Osteocyte (in vitro differentiated cells): Measurements from ENCODE around the gene CFAP298. TPM values are rescaled to one million over a fixed set of nuclear protein-coding genes. Genes with fewer than 3 reads are reported as not detected.

Experiments used
- DNase-seq: peaks from one replicate; pipeline ENCODE4 v3.0.0; 2021; ENCODE audit warnings: mixed read lengths; ENCODE audit not compliant: unreplicated experiment; ENCODE audit errors: extremely low spot score
- H3K27ac Mint-ChIP-seq: one replicate; pipeline ENCODE4 v1.8.0; 2021; ENCODE audit warnings: mild to moderate bottlenecking, mixed read lengths; ENCODE audit not compliant: unreplicated experiment
- H3K27me3 Mint-ChIP-seq: one replicate; pipeline ENCODE4 v1.8.0; 2021; ENCODE audit warnings: mixed read lengths; ENCODE audit not compliant: unreplicated experiment
- H3K36me3 Mint-ChIP-seq: one replicate; pipeline ENCODE4 v1.8.0; 2021; ENCODE audit warnings: mixed read lengths; ENCODE audit not compliant: unreplicated experiment
- H3K4me1 Mint-ChIP-seq: one replicate; pipeline ENCODE4 v1.8.0; 2021; ENCODE audit warnings: mixed read lengths; ENCODE audit not compliant: unreplicated experiment
- H3K4me3 Mint-ChIP-seq: one replicate; pipeline ENCODE4 v1.8.0; 2021; ENCODE audit warnings: mild to moderate bottlenecking, moderate library complexity, mixed read lengths; ENCODE audit not compliant: unreplicated experiment
- H3K9me3 Mint-ChIP-seq: one replicate; pipeline ENCODE4 v1.8.0; 2021; ENCODE audit warnings: mixed read lengths; ENCODE audit not compliant: unreplicated experiment
- CTCF ChIP-seq: fragments of 200-600 bp; sonication (generic); IDR thresholded peaks from 2 replicates; pipeline ENCODE4 v1.5.0; 2021; ENCODE audit warnings: antibody characterized with exemption, mild to moderate bottlenecking, moderate library complexity
- total RNA-seq: library from RNA; stranded (reverse); gene quantifications from 2 replicates; pipeline ENCODE4 v1.2.1, GENCODE V29; 2021

The CFAP298 gene
- total RNA-seq, 1 donor from 2014 or later: 35.6 TPM

GRCh38 chr21:32560896-32561295 is 51.3 kb downstream of the CFAP298 start:
- Mint-ChIP-seq H3K27ac (no peak overlapping the region), H3K4me3 (no peak overlapping the region), H3K9me3 (peaks cover 15% of the 10 kb centered on the region), H3K27me3 (peaks cover 26% of the 10 kb centered on the region), H3K36me3 (no peaks in the 10 kb centered on the region), H3K4me1 (no peaks in the 10 kb centered on the region)
- TF ChIP-seq CTCF: no peak
- no peak for DNase-seq

GRCh38 chr21:32559006-32559610 is 53.1 kb downstream of the CFAP298 start:
- H3K9me3 Mint-ChIP-seq: no peaks in the 10 kb centered on the region
- H3K36me3 Mint-ChIP-seq: no peaks in the 10 kb centered on the region
- no peak for TF ChIP-seq CTCF
- DNase-seq: no peak
- peaks cover 23% of the 10 kb centered on the region for H3K27me3 Mint-ChIP-seq
- no peak overlapping the region for H3K27ac Mint-ChIP-seq
- no peaks in the 10 kb centered on the region for H3K4me1 Mint-ChIP-seq
- H3K4me3 Mint-ChIP-seq: no peak overlapping the region

GRCh38 chr21:32558106-32558505 is 54.1 kb downstream of the CFAP298 start:
- Mint-ChIP-seq H3K27me3 (peaks cover 23% of the 10 kb centered on the region), H3K4me1 (no peaks in the 10 kb centered on the region), H3K9me3 (no peaks in the 10 kb centered on the region), H3K4me3 (no peak overlapping the region), H3K27ac (no peak overlapping the region), H3K36me3 (no peaks in the 10 kb centered on the region)
- no peak for DNase-seq
- TF ChIP-seq CTCF: no peak

GRCh38 chr21:32554832-32555638 is 57.1 kb downstream of the CFAP298 start:
- no peak overlapping the region for H3K4me3 Mint-ChIP-seq
- TF ChIP-seq CTCF: no peak
- no peaks in the 10 kb centered on the region for H3K9me3 Mint-ChIP-seq
- H3K36me3 Mint-ChIP-seq: peaks cover 1% of the 10 kb centered on the region
- H3K4me1 Mint-ChIP-seq: no peaks in the 10 kb centered on the region
- peaks cover 28% of the 10 kb centered on the region for H3K27me3 Mint-ChIP-seq
- DNase-seq: no peak
- no peak overlapping the region for H3K27ac Mint-ChIP-seq

GRCh38 chr21:32549886-32550285 is 62.3 kb downstream of the CFAP298 start:
- DNase-seq: peak; percentile 73
- Mint-ChIP-seq H3K27ac (no peak overlapping the region), H3K27me3 (peaks cover 35% of the 10 kb centered on the region), H3K4me1 (no peaks in the 10 kb centered on the region), H3K4me3 (no peak overlapping the region), H3K9me3 (no peaks in the 10 kb centered on the region), H3K36me3 (peaks cover 1% of the 10 kb centered on the region)
- no peak for TF ChIP-seq CTCF
